ENCODE data around the gene PRM1.

The PRM1 gene

DNA sequence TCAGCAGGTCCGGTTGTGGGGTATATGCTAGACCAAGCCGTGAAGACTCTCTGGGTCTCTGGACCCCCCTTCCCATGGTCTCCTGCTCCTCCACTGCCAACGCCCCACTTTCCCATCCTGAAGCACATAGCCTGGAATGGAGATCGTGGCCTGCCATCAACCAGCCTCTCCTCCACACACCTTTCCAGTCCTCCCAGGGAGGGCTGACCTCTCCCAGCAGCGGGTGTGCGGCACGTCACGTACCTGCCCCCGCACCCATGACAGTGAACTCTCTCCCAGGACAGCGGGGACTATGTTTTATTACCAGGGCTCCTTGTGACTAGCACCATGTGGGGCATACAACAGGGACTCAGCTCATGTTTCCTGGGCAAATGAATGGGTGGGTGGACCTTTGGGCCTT is 9.5 kb downstream of the PRM1 start:
- TF ChIP-seq, protein P1, sequence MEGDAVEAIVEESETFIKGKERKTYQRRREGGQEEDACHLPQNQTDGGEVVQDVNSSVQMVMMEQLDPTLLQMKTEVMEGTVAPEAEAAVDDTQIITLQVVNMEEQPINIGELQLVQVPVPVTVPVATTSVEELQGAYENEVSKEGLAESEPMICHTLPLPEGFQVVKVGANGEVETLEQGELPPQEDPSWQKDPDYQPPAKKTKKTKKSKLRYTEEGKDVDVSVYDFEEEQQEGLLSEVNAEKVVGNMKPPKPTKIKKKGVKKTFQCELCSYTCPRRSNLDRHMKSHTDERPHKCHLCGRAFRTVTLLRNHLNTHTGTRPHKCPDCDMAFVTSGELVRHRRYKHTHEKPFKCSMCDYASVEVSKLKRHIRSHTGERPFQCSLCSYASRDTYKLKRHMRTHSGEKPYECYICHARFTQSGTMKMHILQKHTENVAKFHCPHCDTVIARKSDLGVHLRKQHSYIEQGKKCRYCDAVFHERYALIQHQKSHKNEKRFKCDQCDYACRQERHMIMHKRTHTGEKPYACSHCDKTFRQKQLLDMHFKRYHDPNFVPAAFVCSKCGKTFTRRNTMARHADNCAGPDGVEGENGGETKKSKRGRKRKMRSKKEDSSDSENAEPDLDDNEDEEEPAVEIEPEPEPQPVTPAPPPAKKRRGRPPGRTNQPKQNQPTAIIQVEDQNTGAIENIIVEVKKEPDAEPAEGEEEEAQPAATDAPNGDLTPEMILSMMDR (IDR thresholded peaks at IDR 0.05; ENCODE audit: borderline replicate concordance, extremely low read depth, low read length, poor library complexity, severe bottlenecking), result no peak
- no peak for TF ChIP-seq EZH2 (IDR thresholded peaks at IDR 0.05; ENCODE audit: borderline replicate concordance, low read depth, low read length, severe bottlenecking)
- Histone ChIP-seq H3K27ac (ENCODE audit: low read length) (no peak overlapping the region), H3K4me1 (ENCODE audit: insufficient read depth, low read length) (no peaks in the 10 kb centered on the region), H4K20me1 (ENCODE audit: insufficient read depth, low read length) (no peaks in the 10 kb centered on the region), H3K36me3 (ENCODE audit: insufficient read depth, low read length) (no peaks in the 10 kb centered on the region), H3K79me2 (ENCODE audit: insufficient read depth, low read length) (no peaks in the 10 kb centered on the region), H2AFZ (ENCODE audit: low read depth, low read length) (no peak overlapping the region), H3K27me3 (ENCODE audit: insufficient read depth, low read length, poor library complexity) (no peaks in the 10 kb centered on the region), H3K4me2 (ENCODE audit: insufficient read depth, low read length) (no peak overlapping the region), H3K4me3 (ENCODE audit: low read depth in 1 of 2, low read length in 2 of 2) (no peak overlapping the region), H3K9me3 (ENCODE audit: insufficient read depth, low read length, severe bottlenecking) (no peaks in the 10 kb centered on the region), H3K9ac (ENCODE audit: low read depth, low read length) (no peak overlapping the region)
- ATAC-seq (ENCODE audit: insufficient read depth, low read depth) (no peak), DNase-seq (no peak)

DNA sequence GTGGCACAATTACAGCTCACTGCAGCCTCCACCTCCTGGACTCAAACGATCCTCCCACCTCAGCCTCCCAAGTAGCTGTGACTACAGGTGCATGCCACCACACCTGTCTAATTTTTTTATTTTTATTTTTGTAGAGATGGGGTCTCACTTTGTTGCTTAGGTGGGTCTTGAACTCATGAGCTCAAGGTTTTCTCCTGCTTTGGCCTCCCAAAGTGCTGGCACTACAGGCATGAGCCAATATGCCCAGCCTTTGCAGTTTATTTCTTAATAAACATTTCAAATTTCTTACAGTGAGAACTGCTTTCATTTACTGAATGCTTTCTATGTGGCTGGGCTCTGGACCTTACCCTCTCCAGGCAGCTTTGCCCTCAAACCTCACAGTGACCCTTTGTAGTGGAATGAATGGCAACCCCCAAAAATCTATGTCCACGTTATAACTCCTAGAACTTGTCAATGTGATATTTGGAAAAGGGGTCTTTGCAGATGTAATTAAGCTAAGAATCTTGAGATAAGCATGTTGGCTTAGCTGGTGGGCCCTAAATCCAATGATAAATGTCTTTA is 10.4 kb downstream of the PRM1 start:
- Histone ChIP-seq H4K20me1 (ENCODE audit: insufficient read depth, low read length) (no peaks in the 10 kb centered on the region), H3K36me3 (ENCODE audit: insufficient read depth, low read length) (no peaks in the 10 kb centered on the region)
- TF ChIP-seq EZH2 (IDR thresholded peaks at IDR 0.05; ENCODE audit: borderline replicate concordance, low read depth, low read length, severe bottlenecking), result no peak
- TF ChIP-seq, protein P1 (IDR thresholded peaks at IDR 0.05; ENCODE audit: borderline replicate concordance, extremely low read depth, low read length, poor library complexity, severe bottlenecking), result no peak

GRCh38 chr16:11268921-11269375 is 12.2 kb downstream of the PRM1 start, which contains the start of gene TNP2:
Gene TNP2, minus strand, starts transcription at chr16:11269325. Its CDS starts 63 bp downstream, at chr16:11269262.
- TF ChIP-seq, protein P1 (IDR thresholded peaks at IDR 0.05; ENCODE audit: borderline replicate concordance, extremely low read depth, low read length, poor library complexity, severe bottlenecking), result no peak
- DNase-seq, result no peak
- Histone ChIP-seq H3K4me2 (ENCODE audit: insufficient read depth, low read length) (no peak within 1 kb of the TSS), H2AFZ (ENCODE audit: low read depth, low read length) (no peak within 1 kb of the TSS), H3K4me3 (ENCODE audit: low read depth in 1 of 2, low read length in 2 of 2) (no peak within 1 kb of the TSS), H4K20me1 (ENCODE audit: insufficient read depth, low read length) (no peaks in the 10 kb centered on the region), H3K27ac (ENCODE audit: low read length) (no peak within 1 kb of the TSS), H3K36me3 (ENCODE audit: insufficient read depth, low read length) (no peaks in the 10 kb centered on the region), H3K9me3 (ENCODE audit: insufficient read depth, low read length, severe bottlenecking) (no peaks in the 10 kb centered on the region), H3K4me1 (ENCODE audit: insufficient read depth, low read length) (no peaks in the 10 kb centered on the region), H3K79me2 (ENCODE audit: insufficient read depth, low read length) (no peaks in the 10 kb centered on the region), H3K27me3 (ENCODE audit: insufficient read depth, low read length, poor library complexity) (no peaks in the 10 kb centered on the region), H3K9ac (ENCODE audit: low read depth, low read length) (no peak within 1 kb of the TSS)
- no peak for ATAC-seq (ENCODE audit: insufficient read depth, low read depth)

More for the DNA sequence above, 10.4 kb downstream of the PRM1 start:
- Histone ChIP-seq H3K4me2 (ENCODE audit: insufficient read depth, low read length) (no peak overlapping the region), H3K9ac (ENCODE audit: low read depth, low read length) (no peak overlapping the region), H3K79me2 (ENCODE audit: insufficient read depth, low read length) (no peaks in the 10 kb centered on the region), H3K27me3 (ENCODE audit: insufficient read depth, low read length, poor library complexity) (no peaks in the 10 kb centered on the region), H2AFZ (ENCODE audit: low read depth, low read length) (no peak overlapping the region), H3K9me3 (ENCODE audit: insufficient read depth, low read length, severe bottlenecking) (no peaks in the 10 kb centered on the region), H3K27ac (ENCODE audit: low read length) (no peak overlapping the region), H3K4me3 (ENCODE audit: low read depth in 1 of 2, low read length in 2 of 2) (no peak overlapping the region), H3K4me1 (ENCODE audit: insufficient read depth, low read length) (no peaks in the 10 kb centered on the region)
- ATAC-seq (ENCODE audit: insufficient read depth, low read depth) (no peak), DNase-seq (no peak)
